ENCODE measurements around the gene OGG1.
A peak's percentile ranks its signal among the peaks of the same experiment; 100 is the strongest.
"Not testable (repeated sequence)": the region's sequence is repeated elsewhere in the genome, so short reads cannot be mapped to it uniquely, and the experiment has no call there.

The OGG1 gene

GRCh38 chr3:9765865-9766264, 16.1 kb downstream of the OGG1 start:
- DNase-seq (ENCODE audit: low spot score) = no peak

- DNase-seq (ENCODE audit: low spot score) = no peak
Observed at GRCh38 chr3:9767418-9767817, 17.7 kb downstream of the OGG1 start.

DNA sequence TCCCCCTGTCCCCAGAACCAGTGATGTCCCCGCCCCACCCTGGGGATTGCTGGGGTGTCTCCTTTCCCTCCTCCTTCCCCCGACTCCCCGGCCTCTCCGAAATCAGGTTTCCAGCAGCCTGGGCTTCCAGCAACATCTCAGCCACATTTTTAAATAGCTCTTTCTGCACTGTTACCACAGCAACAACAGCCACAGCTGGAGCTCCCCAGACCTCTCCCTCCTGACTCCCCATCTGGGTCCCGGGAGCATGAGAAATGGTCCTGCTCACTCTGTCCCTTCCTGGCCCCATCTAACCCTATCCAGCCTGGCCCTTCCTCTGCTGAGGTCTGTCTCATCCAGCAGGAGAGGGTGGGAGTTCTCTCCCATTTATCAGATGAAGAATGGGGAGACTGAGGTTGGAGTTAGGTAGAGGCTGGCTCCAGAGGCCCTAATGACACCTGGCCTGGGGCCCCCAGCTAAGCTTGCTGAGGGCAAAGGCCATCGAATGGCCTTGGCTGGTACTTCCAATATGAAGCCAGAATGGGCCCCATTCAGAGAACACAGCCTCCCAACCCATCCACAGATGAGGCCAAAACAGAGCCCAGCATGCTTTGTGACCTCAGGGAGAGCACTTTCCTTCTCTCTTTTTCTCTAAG, 18.5 kb downstream of the OGG1 start:
- DNase-seq (ENCODE audit: low spot score) = no peak

DNA sequence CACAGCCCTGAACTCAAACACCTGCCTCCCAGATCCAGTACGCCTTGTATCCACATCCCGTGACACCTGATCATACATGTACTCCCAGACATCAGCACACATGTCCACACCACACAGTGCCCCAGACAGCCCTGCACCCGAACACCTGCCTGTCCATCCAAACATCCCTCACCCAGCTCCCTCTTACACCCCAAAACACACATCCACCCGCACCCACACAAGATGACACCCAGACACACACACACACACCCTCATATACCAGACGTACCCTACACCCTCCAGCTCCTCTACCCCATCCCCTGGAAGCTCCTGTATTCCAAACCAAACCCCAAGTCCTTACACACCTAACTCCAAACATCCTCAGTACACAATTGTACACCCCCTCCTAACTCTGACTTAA, 19.3 kb downstream of the OGG1 start:
- no peak for DNase-seq (ENCODE audit: low spot score)

- no peak for DNase-seq (ENCODE audit: low spot score)
Observed at GRCh38 chr3:9769426-9770275, 19.9 kb downstream of the OGG1 start, which contains the start of gene CAMK1. CAMK1 (minus strand) TSS chr3:9769947; CDS start chr3:9767749, 2,198 bp downstream.

DNA sequence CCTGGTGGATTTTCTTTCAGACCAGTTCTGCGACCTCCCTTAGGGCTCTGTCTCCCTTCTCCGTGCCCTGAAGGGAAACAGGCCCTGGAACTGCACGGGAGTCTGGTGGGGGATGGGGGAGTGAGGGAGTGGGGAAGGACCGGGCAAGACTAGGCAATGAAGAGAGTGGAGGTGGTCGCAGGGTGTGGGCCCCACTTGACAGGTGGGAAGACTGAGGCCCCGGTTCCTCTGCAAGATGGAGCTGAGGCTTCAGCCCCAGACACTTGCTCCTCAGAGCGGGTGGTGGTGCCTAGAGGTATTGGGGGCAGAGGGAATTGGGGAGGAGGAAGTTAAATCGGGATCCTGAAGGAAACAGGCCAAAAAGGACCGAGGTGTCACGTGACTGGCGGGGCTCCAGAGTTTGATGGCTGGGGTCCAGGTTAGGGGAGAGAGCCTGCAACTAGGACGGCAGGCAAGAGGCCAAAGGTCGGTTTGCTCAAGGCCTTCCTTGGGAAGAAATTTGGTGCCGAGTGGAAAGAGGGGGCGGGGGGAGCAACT, 20.6 kb downstream of the OGG1 start:
- DNase-seq (ENCODE audit: low spot score) = no peak

DNA sequence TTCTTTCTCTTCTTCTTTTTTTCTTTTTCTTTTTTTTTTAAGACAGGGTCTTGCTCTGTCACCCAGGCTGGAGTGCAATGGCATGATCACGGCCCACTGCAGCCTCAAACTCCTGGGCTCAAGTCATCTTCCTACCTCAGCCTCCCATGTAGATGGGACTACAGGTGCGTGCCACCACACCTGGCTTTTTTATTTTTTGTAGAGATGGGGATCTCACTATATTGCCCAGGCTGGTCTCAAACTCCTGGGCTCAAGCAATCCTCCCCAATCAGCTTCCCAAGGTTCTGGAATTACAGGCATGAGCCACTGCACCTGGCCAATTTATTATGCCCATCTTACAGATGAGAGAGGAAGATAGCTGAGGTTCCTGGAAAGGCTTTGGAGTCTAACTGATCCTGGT, 21.3 kb downstream of the OGG1 start:
- DNase-seq (ENCODE audit: low spot score) = not testable (repeated sequence)

- no peak for DNase-seq (ENCODE audit: low spot score)
Observed at GRCh38 chr3:9776896-9777693, 27.3 kb downstream of the OGG1 start.

GRCh38 chr3:9777694-9778021, 27.9 kb downstream of the OGG1 start:
- no peak for DNase-seq (ENCODE audit: low spot score)

- DNase-seq (ENCODE audit: low spot score) = no peak
Observed at GRCh38 chr3:9778143-9779074, 28.7 kb downstream of the OGG1 start.

- no peak for DNase-seq (ENCODE audit: low spot score)
Observed at GRCh38 chr3:9779075-9779593, 29.4 kb downstream of the OGG1 start.

DNA sequence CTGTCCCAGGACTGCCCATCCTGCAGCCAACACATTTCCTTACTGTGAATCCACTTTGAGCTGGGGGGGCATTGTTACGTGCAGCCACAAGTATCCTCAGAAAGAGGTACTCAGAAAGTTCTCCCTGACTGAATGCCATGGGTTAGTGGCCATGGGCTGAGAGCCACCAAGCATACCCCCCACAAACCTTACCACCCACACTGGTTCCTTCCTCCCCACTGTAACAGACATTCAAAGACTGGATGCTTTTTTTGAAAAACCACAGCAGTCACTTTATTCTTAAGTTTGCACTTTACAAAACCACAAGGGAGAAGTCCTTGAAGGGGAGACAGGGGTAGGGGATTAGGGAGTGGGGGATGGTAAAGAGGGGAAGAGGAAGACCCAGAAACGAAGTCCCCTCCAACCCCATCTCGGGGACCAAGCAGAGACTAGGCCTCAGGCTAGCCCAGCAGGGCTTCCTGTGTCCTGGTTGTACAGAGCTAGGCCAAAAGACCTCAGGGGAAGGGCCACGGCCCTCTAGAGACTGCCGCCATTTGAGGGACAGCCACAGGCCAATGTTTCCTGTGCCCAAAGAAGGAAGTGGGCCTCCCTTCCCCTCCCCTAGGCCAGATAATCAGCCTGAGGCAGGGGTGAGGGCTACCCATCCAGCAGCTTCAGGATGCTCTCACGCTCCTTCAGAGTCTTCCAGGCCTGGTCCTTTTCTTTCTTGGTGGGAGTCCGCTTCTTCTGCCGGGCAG, 30.1 kb downstream of the OGG1 start:
- DNase-seq (ENCODE audit: low spot score) = peak; percentile 54

GRCh38 chr3:9780458-9780812, 30.7 kb downstream of the OGG1 start:
- peak; percentile 28 for DNase-seq (ENCODE audit: low spot score)

DNA sequence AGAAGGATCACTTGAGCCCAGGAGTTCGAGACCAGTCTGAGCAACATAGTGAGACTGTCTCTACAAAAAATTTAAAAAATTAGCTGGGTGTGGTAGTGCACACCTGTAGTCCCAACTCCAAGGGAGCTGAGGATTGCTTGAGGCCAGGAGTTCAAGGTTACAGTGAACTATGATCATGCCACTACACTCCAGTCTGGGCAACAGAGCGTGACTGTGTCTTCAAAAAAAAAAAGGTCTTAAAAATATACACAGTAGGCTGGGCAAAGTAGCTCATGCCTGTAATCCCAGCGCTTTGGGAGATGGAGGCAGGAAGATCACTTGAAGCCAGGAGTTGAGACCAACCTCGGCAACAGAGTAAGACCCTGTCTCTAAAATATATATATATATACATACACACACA, 31.2 kb downstream of the OGG1 start:
- peak; percentile 37 for DNase-seq (ENCODE audit: low spot score)

- peak; percentile 21 for DNase-seq (ENCODE audit: low spot score)
Observed at GRCh38 chr3:9781551-9781950, 31.8 kb downstream of the OGG1 start.

- peak; percentile 54 for DNase-seq (ENCODE audit: low spot score)
Observed at GRCh38 chr3:9781978-9782603, 32.3 kb downstream of the OGG1 start.

DNA sequence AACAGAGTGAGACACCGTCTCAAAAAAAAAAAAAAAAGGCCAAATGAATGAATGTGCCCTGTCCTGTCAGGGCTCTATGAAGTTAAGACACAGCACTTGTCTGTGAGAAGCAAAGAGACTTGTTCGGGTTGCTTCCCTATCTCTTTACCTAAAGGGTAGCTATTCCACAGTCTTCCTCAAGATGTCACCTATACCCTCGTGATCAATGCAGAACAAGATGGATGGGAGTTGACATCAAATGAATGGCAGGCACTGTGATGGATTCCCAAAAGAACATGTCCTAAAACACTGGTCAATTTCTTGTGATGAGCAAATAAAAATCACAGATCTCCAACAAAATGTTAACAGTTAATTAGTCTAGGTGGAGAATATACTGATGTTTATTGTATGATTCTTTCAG, 33.0 kb downstream of the OGG1 start:
- peak; percentile 40 for DNase-seq (ENCODE audit: low spot score)

GRCh38 chr3:9783954-9784353, 34.2 kb downstream of the OGG1 start:
- no peak for DNase-seq (ENCODE audit: low spot score)

DNA sequence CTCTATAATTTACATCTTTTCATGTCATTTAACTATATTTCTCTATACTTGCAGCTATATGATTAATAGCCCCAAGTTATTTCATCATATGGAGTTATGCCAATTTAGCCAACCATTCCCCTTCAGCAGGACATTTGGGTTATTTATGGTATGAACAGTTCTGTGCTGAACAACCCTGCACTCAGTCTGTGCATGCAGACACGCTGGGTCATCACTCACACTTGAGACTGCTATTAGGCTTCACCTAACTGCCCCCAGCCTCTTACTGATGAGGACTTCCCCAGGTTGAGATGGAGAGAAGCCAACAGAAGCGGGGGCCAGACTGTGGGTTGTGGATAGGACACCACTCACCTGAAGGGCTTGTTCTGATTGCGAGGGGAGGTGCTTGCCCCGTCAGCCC, 35.2 kb downstream of the OGG1 start:
- DNase-seq (ENCODE audit: low spot score) = no peak

DNA sequence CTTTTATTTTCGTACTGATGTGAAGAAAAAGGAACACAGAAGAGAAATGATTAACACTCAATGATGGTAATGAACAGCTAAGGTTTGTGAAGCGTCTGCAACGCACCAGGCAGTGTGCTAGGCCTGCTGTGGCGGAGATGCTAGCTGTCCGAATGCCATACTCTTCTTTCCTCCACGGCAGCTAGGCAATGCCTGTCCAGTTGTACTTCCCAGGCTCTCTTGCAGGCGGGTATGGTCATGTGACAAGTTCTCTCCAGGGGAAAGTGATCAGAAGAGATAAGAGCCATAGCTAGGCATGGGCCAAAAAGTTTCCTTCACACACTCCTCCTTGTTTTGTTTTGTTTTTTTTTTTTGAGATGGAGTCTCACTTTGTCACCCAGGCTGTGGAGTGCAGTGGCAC, 35.9 kb downstream of the OGG1 start:
- no peak for DNase-seq (ENCODE audit: low spot score)

All from NAMALWA (cell line).